Mesenchymal stem cell (in vitro differentiated cells and primary cell): ENCODE measurements around the gene ATP1A4.

Source experiments
- DNase-seq: peaks from one replicate; pipeline ENCODE4 v3.0.0-alpha.2; 2013
- H2AFZ ChIP-seq: one replicate; pipeline ENCODE4 v1.6.1; 2013; ENCODE audit warnings: low read depth, mild to moderate bottlenecking, control low read depth, inconsistent platforms, low read length, moderate library complexity
- H2AK5ac ChIP-seq: 2 replicates; pipeline ENCODE4 v1.6.1; 2013; ENCODE audit warnings: low read length, moderate library complexity, mild to moderate bottlenecking, inconsistent platforms; ENCODE audit not compliant: severe bottlenecking
- H2BK120ac ChIP-seq: one replicate; pipeline ENCODE4 v1.6.1; 2013; ENCODE audit warnings: low read depth, mild to moderate bottlenecking, inconsistent platforms, low read length, moderate library complexity
- H2BK12ac ChIP-seq, 2 experiments: one replicate each; pipeline ENCODE4 v1.6.1; 2013; ENCODE audit warnings: inconsistent platforms in 2 of 2, low read length in 2 of 2, mild to moderate bottlenecking in 2 of 2, moderate library complexity in 2 of 2, control low read depth in 1 of 2
- H2BK15ac ChIP-seq: one replicate; pipeline ENCODE4 v1.6.1; 2013; ENCODE audit warnings: mild to moderate bottlenecking, low read depth, inconsistent platforms; ENCODE audit not compliant: poor library complexity, severe bottlenecking
- H2BK5ac ChIP-seq: 2 replicates; pipeline ENCODE4 v1.6.1; 2013; ENCODE audit warnings: low read depth, mild to moderate bottlenecking, low read length, control low read depth, inconsistent platforms; ENCODE audit not compliant: poor library complexity, severe bottlenecking
- H3K14ac ChIP-seq, 2 experiments: one replicate each; pipeline ENCODE4 v1.6.1; 2013; ENCODE audit warnings: inconsistent platforms in 2 of 2, low read length in 2 of 2, control low read depth in 1 of 2, mild to moderate bottlenecking in 1 of 2, moderate library complexity in 1 of 2
- H3K18ac ChIP-seq, 2 experiments: one replicate each; pipeline ENCODE4 v1.6.1; 2013; ENCODE audit warnings: inconsistent platforms in 2 of 2, low read length in 2 of 2, control low read depth in 1 of 2, low read depth in 1 of 2, mild to moderate bottlenecking in 1 of 2
- H3K23ac ChIP-seq, 2 experiments: one replicate each; pipeline ENCODE4 v1.6.1; 2013; ENCODE audit warnings: inconsistent platforms in 2 of 2, low read length in 2 of 2, mild to moderate bottlenecking in 2 of 2, moderate library complexity in 2 of 2, control low read depth in 1 of 2
- H3K27ac ChIP-seq: 2 replicates; pipeline ENCODE4 v1.5.1; 2013; ENCODE audit warnings: mild to moderate bottlenecking, moderate library complexity, low read length, control low read depth, inconsistent platforms; ENCODE audit not compliant: poor library complexity, severe bottlenecking
- H3K27me3 ChIP-seq, 2 experiments: 2 replicates each; pipeline versions ENCODE4 v1.6.1 to v1.7.0; 2013; ENCODE audit warnings: low read length in 2 of 2, mild to moderate bottlenecking in 2 of 2, moderate library complexity in 2 of 2, control low read depth in 1 of 2, inconsistent platforms in 1 of 2; ENCODE audit not compliant: control insufficient read depth in 1 of 2, insufficient read depth in 1 of 2
- H3K36me3 ChIP-seq, 2 experiments: 2 replicates each; pipeline versions ENCODE4 v1.6.1 to v1.7.0; 2013; ENCODE audit warnings: low read length in 2 of 2, control low read depth in 1 of 2, inconsistent platforms in 1 of 2, low read depth in 1 of 2, mild to moderate bottlenecking in 1 of 2; ENCODE audit not compliant: insufficient read depth in 2 of 2, control insufficient read depth in 1 of 2
- H3K4ac ChIP-seq, 2 experiments: one replicate each; pipeline ENCODE4 v1.6.1; 2013; ENCODE audit warnings: inconsistent platforms in 2 of 2, low read length in 2 of 2, mild to moderate bottlenecking in 2 of 2, moderate library complexity in 2 of 2, control low read depth in 1 of 2, low read depth in 1 of 2
- H3K4me1 ChIP-seq: 2 replicates; pipeline ENCODE4 v1.6.1; 2013; ENCODE audit warnings: low read depth, low read length, control low read depth; ENCODE audit not compliant: control insufficient read depth, insufficient read depth
- H3K4me2 ChIP-seq: 2 replicates; pipeline ENCODE4 v1.6.1; 2013; ENCODE audit warnings: low read length, mild to moderate bottlenecking, inconsistent platforms; ENCODE audit not compliant: poor library complexity, severe bottlenecking
- H3K4me3 ChIP-seq, 2 experiments: 2 replicates each; pipeline versions ENCODE4 v1.5.1 to v1.7.0; 2013; ENCODE audit warnings: low read length in 2 of 2, mild to moderate bottlenecking in 2 of 2, control low read depth in 1 of 2, low read depth in 1 of 2; ENCODE audit not compliant: insufficient read depth in 1 of 2
- H3K79me1 ChIP-seq: replicated peaks from 2 replicates; pipeline ENCODE4 v1.6.1; 2013; ENCODE audit warnings: mild to moderate bottlenecking, control low read depth, low read length, inconsistent platforms; ENCODE audit not compliant: poor library complexity, severe bottlenecking
- H3K9ac ChIP-seq: 2 replicates; pipeline ENCODE4 v1.7.0; 2013; ENCODE audit warnings: mild to moderate bottlenecking, low read length, moderate library complexity
- H3K9me3 ChIP-seq: 2 replicates; pipeline ENCODE4 v1.7.0; 2013; ENCODE audit warnings: mild to moderate bottlenecking, low read length; ENCODE audit not compliant: control insufficient read depth
- H4K8ac ChIP-seq: one replicate; pipeline ENCODE4 v1.6.1; 2013; ENCODE audit warnings: inconsistent platforms, mild to moderate bottlenecking, low read length, moderate library complexity
- H4K91ac ChIP-seq: one replicate; pipeline ENCODE4 v1.6.1; 2013; ENCODE audit warnings: mild to moderate bottlenecking, low read length, inconsistent platforms
- WGBS: methylation state at CpG from one replicate; pipeline ENCODE4 v1.1.7; 2013; ENCODE audit warnings: mixed read lengths; 5-methylcytosine and 5-hydroxymethylcytosine counted together

The ATP1A4 gene

GRCh38 chr1:160206421-160207117 lies 55.2 kb downstream of the ATP1A4 start:
- Histone ChIP-seq H3K18ac (peak overlapping the region; percentile 94 to 99), H3K4ac (peak overlapping the region; percentile 19 to 99), H3K27ac (peak overlapping the region; percentile 94), H3K79me1 (peaks cover 9% of the 10 kb centered on the region), H4K91ac (peak overlapping the region; percentile 55), H3K4me3 (peak overlapping the region in 1 of 2 experiments; percentile 88), H3K14ac (peak overlapping the region in 1 of 2 experiments; percentile 23), H2BK15ac (no peak overlapping the region), H4K8ac (no peak overlapping the region), H3K36me3 (peaks cover 36 to 49% of the 10 kb centered on the region in 2 experiments), H3K9ac (peak overlapping the region; percentile 95), H3K4me2 (peak overlapping the region; percentile 83), H3K4me1 (peaks cover 36% of the 10 kb centered on the region), H2BK120ac (no peak overlapping the region), H3K9me3 (no peaks in the 10 kb centered on the region), H2BK5ac (peak overlapping the region; percentile 60), H2AK5ac (peak overlapping the region; percentile 66), H2AFZ (no peak overlapping the region), H3K27me3 (no peaks in the 10 kb centered on the region), H3K23ac (peak overlapping the region in 1 of 2 experiments; percentile 46), H2BK12ac (no peak overlapping the region)
- DNase-seq: peak; percentile 90
- WGBS: 42% methylated on average over 9 of the region's 9 CpGs

GRCh38 chr1:160207118-160207650 lies 55.8 kb downstream of the ATP1A4 start:
- DNase-seq: no peak
- peak overlapping the region in 1 of 2 experiments; percentile 37 for H2BK12ac ChIP-seq
- no peak overlapping the region for H3K14ac ChIP-seq
- WGBS: 94% methylated on average over 4 of the region's 4 CpGs
- H2BK15ac ChIP-seq: no peak overlapping the region
- peak overlapping the region; percentile 27 for H4K8ac ChIP-seq
- H3K27ac ChIP-seq: peak overlapping the region; percentile 94
- no peaks in the 10 kb centered on the region for H3K27me3 ChIP-seq
- peak overlapping the region; percentile 78 for H2AK5ac ChIP-seq
- no peak overlapping the region for H3K23ac ChIP-seq
- H2AFZ ChIP-seq: no peak overlapping the region
- H3K36me3 ChIP-seq: peaks cover 39 to 55% of the 10 kb centered on the region in 2 experiments
- no peaks in the 10 kb centered on the region for H3K9me3 ChIP-seq
- H2BK5ac ChIP-seq: no peak overlapping the region
- peak overlapping the region in 1 of 2 experiments; percentile 19 for H3K4ac ChIP-seq
- peak overlapping the region; percentile 16 to 62 for H3K18ac ChIP-seq
- peak overlapping the region in 1 of 2 experiments; percentile 88 for H3K4me3 ChIP-seq
- H3K4me1 ChIP-seq: peaks cover 36% of the 10 kb centered on the region
- no peak overlapping the region for H3K4me2 ChIP-seq
- H3K9ac ChIP-seq: peak overlapping the region; percentile 95
- H2BK120ac ChIP-seq: no peak overlapping the region
- H3K79me1 ChIP-seq: peaks cover 11% of the 10 kb centered on the region
- H4K91ac ChIP-seq: peak overlapping the region; percentile 57

GRCh38 chr1:160207771-160208556 lies 56.6 kb downstream of the ATP1A4 start:
- Histone ChIP-seq H2BK120ac (no peak overlapping the region), H3K23ac (no peak overlapping the region), H3K4me1 (peaks cover 36% of the 10 kb centered on the region), H2BK12ac (no peak overlapping the region), H2BK15ac (no peak overlapping the region), H2BK5ac (no peak overlapping the region), H3K18ac (no peak overlapping the region), H3K9me3 (no peaks in the 10 kb centered on the region), H3K9ac (peak overlapping the region; percentile 95), H2AFZ (no peak overlapping the region), H3K27ac (no peak overlapping the region), H4K91ac (no peak overlapping the region), H4K8ac (no peak overlapping the region), H3K4me2 (no peak overlapping the region), H2AK5ac (peak overlapping the region; percentile 11), H3K79me1 (peaks cover 18% of the 10 kb centered on the region), H3K14ac (no peak overlapping the region), H3K36me3 (peaks cover 47 to 63% of the 10 kb centered on the region in 2 experiments), H3K4ac (no peak overlapping the region), H3K27me3 (no peaks in the 10 kb centered on the region), H3K4me3 (peak overlapping the region in 1 of 2 experiments; percentile 28)
- 67% methylated on average over 9 of the region's 9 CpGs for WGBS
- DNase-seq: no peak
